CD4-positive, alpha-beta T cell (primary cell): ENCODE results near the gene MAGI1. TPM values are rescaled to one million over a fixed set of nuclear protein-coding genes. Genes with fewer than 3 reads are reported as not detected.

Experiments used
- ATAC-seq: fragments of 200-7000 bp; cut with Tn5 transposase; one replicate; pipeline ENCODE4 v1.10.0; 2022; ENCODE audit warnings: mild to moderate bottlenecking; ENCODE audit not compliant: poor library complexity
- CTCF ChIA-PET: fragments of 350-600 bp; sonication (Branson Sonifier 250); formaldehyde crosslinking; loops from one replicate; lab custom pipeline; 2021; ENCODE audit warnings: antibody characterized with exemption, inconsistent platforms; lab: Charles Lee
- POLR2A ChIA-PET: fragments of 350-600 bp; sonication (Branson Sonifier 250); formaldehyde crosslinking; loops from one replicate; lab custom pipeline; 2021; ENCODE audit warnings: antibody characterized with exemption, inconsistent platforms; lab: Charles Lee
- DNase-seq, 14 experiments: peaks; one replicate each; pipeline ENCODE4 v3.0.0-alpha.2; 2013 to 2020; ENCODE audit warnings: mixed read lengths in 2 of 14
- H3K27ac ChIP-seq, 2 donors: one replicate each; pipeline versions ENCODE4 v1.5.1 to v1.7.0; 2013; ENCODE audit warnings: low read length in 2 of 2, low read depth in 1 of 2, mild to moderate bottlenecking in 1 of 2
- H3K27me3 ChIP-seq, 2 experiments: 1 replicate in 1 of 2; 2 replicates in 1 of 2; pipeline versions ENCODE4 v1.6.1 to v1.7.0; 2013; ENCODE audit warnings: low read length in 2 of 2, control low read depth in 1 of 2, mild to moderate bottlenecking in 1 of 2, moderate library complexity in 1 of 2; ENCODE audit not compliant: insufficient read depth in 2 of 2, control insufficient read depth in 1 of 2
- H3K36me3 ChIP-seq: one replicate; pipeline ENCODE4 v1.6.1; 2013; ENCODE audit warnings: low read length, control low read depth; ENCODE audit not compliant: insufficient read depth
- H3K4me1 ChIP-seq: one replicate; pipeline ENCODE4 v1.6.1; 2013; ENCODE audit warnings: low read length, control low read depth; ENCODE audit not compliant: insufficient read depth
- H3K4me3 ChIP-seq: one replicate; pipeline ENCODE4 v1.5.1; 2013; ENCODE audit warnings: mild to moderate bottlenecking, low read length, moderate library complexity
- H3K9me3 ChIP-seq, 2 experiments: 1 replicate in 1 of 2; 2 replicates in 1 of 2; pipeline versions ENCODE4 v1.6.1 to v1.7.0; 2013; ENCODE audit warnings: low read length in 2 of 2, mild to moderate bottlenecking in 2 of 2, control low read depth in 1 of 2, moderate library complexity in 1 of 2; ENCODE audit not compliant: control insufficient read depth in 1 of 2, insufficient read depth in 1 of 2
- H3K27ac Mint-ChIP-seq: one replicate; pipeline ENCODE4 v1.8.0; 2020; ENCODE audit warnings: mixed read lengths
- H3K27me3 Mint-ChIP-seq: one replicate; pipeline ENCODE4 v1.8.0; 2021; ENCODE audit warnings: mixed read lengths
- H3K36me3 Mint-ChIP-seq: one replicate; pipeline ENCODE4 v1.8.0; 2021; ENCODE audit warnings: low read depth, mixed read lengths
- H3K4me1 Mint-ChIP-seq: one replicate; pipeline ENCODE4 v1.8.0; 2021; ENCODE audit warnings: low read depth, mixed read lengths
- H3K4me3 Mint-ChIP-seq: one replicate; pipeline ENCODE4 v1.8.0; 2020; ENCODE audit warnings: mild to moderate bottlenecking, mixed read lengths
- H3K9me3 Mint-ChIP-seq: one replicate; pipeline ENCODE4 v1.8.0; 2020; ENCODE audit warnings: mixed read lengths
- intact Hi-C, 2 experiments: fragments of 100-400 bp; cut with DNase I in 1 of 2; cut with micrococcal nuclease in 1 of 2; formaldehyde crosslinking; loops; one replicate each; pipeline versions ENCODE4 v1.15.1 to v1.9.0; 2023 to 2025; cut with DNase I, micrococcal nuclease
- total RNA-seq, 174 experiments: library from RNA in 2 of 174; stranded (reverse) in 2 of 174; gene quantifications; one replicate each; pipeline ENCODE4 v1.2.3 and lab custom pipeline; 2021 to 2026
- TF ChIP-seq, protein P1 (sequence below): fragments of 200-600 bp; IDR thresholded peaks from one replicate; pipeline ENCODE4 v1.8.0; 2022; ENCODE audit warnings: antibody characterized with exemption, mild to moderate bottlenecking

Gene MAGI1
- total RNA-seq, 2 experiments from 2014 or later, result not detected

DNA sequence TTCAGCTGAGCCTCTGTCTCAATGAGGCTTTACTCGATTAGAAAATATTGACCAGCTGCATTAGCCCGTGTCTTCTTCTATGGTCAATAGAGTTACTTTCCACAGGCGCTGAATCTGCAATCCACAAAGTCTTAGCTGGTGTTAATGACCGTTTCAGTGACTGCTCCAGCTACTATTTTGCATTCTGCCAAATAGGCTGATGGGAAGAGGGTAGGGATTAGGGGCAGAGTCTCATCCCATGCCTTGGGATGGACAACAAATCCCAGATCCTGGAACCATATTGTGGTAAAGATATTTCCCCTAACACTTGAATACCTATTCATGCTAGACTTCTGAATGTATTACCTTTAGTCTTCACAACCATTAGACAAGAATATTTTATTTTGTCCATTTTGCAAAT lies 29.5 kb upstream of the MAGI1 start:
- H3K27ac Mint-ChIP-seq, result no peak overlapping the region
- intact Hi-C loops, result no loop called here
- ATAC-seq (no peak), DNase-seq (no peak)
- no peak overlapping the region for H3K4me3 ChIP-seq
- H3K36me3 ChIP-seq, result no peaks in the 10 kb centered on the region
- no peak overlapping the region for H3K4me3 Mint-ChIP-seq
- H3K27me3 ChIP-seq, result no peaks in the 10 kb centered on the region
- no peak overlapping the region for H3K27ac ChIP-seq
- no peaks in the 10 kb centered on the region for H3K4me1 Mint-ChIP-seq
- H3K9me3 ChIP-seq, result peaks cover 0 to 9% of the 10 kb centered on the region in 2 experiments
- no peaks in the 10 kb centered on the region for H3K27me3 Mint-ChIP-seq
- H3K4me1 ChIP-seq, result no peaks in the 10 kb centered on the region
- POLR2A ChIA-PET, result no interaction called here
- H3K9me3 Mint-ChIP-seq, result peaks cover 5% of the 10 kb centered on the region
- CTCF ChIA-PET, result no interaction called here
- TF ChIP-seq, protein P1, sequence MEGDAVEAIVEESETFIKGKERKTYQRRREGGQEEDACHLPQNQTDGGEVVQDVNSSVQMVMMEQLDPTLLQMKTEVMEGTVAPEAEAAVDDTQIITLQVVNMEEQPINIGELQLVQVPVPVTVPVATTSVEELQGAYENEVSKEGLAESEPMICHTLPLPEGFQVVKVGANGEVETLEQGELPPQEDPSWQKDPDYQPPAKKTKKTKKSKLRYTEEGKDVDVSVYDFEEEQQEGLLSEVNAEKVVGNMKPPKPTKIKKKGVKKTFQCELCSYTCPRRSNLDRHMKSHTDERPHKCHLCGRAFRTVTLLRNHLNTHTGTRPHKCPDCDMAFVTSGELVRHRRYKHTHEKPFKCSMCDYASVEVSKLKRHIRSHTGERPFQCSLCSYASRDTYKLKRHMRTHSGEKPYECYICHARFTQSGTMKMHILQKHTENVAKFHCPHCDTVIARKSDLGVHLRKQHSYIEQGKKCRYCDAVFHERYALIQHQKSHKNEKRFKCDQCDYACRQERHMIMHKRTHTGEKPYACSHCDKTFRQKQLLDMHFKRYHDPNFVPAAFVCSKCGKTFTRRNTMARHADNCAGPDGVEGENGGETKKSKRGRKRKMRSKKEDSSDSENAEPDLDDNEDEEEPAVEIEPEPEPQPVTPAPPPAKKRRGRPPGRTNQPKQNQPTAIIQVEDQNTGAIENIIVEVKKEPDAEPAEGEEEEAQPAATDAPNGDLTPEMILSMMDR, result no peak
- H3K36me3 Mint-ChIP-seq, result no peaks in the 10 kb centered on the region

DNA sequence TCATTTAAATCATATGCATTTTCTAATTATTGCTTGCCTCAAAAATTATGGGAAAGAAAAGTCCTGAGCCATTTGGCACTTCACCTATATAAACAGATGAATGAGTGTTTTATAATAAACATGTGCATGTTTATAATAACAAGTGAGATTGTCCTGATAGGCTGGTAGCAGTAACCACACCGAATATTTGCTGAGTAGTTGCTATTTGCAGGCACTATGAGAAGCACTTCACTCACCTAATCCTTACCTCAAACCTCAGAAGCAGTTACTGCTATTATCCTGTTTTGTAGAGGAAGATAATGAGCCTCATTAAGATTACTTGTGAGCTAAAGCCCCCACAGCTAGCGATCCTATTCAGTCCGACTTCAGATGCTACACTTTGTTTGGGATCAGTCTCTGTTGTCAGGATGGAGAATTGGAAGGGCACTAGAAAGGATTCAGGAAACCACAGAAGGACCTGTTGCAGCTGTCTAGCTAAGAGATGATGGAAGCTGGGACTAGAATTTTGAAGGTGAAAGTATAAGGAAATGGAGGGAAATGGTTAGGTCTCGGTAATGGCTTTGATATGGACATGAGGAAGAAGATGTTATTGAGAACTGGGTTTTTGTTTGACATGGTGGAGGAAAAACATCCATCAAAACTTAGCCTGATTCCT lies 28.4 kb upstream of the MAGI1 start:
- ChIA-PET POLR2A (no interaction called here), CTCF (no interaction called here)

DNA sequence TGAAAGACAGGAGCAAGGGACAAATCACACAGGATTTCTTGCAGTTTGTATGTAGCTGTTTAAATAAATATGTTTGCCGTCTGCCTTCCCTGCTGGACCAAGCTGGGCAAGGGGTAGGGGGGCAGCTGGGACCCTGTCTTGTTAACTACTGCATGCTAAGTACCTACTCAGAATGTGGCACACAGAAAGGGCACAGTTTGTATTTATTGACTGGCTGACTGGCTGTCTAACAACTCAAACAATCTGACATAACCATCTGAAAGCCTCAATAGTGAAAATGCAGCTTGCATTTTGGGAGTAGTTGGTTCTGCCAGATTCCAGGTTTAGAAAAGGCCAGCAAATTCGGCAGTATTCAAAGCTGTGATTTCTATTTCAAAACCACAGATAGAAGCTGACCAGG lies 16.6 kb upstream of the MAGI1 start:
- TF ChIP-seq, protein P1, result no peak
- intact Hi-C loops, result no loop called here
- peaks cover 4% of the 10 kb centered on the region for H3K9me3 Mint-ChIP-seq
- no peak overlapping the region for H3K4me3 Mint-ChIP-seq
- H3K36me3 Mint-ChIP-seq, result no peaks in the 10 kb centered on the region
- H3K27me3 ChIP-seq, result no peaks in the 10 kb centered on the region
- H3K36me3 ChIP-seq, result no peaks in the 10 kb centered on the region
- no peak overlapping the region for H3K27ac Mint-ChIP-seq
- H3K4me3 ChIP-seq, result no peak overlapping the region
- H3K9me3 ChIP-seq, result no peaks in the 10 kb centered on the region
- no peaks in the 10 kb centered on the region for H3K4me1 Mint-ChIP-seq
- DNase-seq, result no peak
- no peak for ATAC-seq
- peaks cover 8% of the 10 kb centered on the region for H3K27me3 Mint-ChIP-seq
- POLR2A ChIA-PET, result no interaction called here
- no peaks in the 10 kb centered on the region for H3K4me1 ChIP-seq
- no peak overlapping the region for H3K27ac ChIP-seq
- CTCF ChIA-PET, result no interaction called here

More for the DNA sequence above, 28.4 kb upstream of the MAGI1 start:
- H3K27me3 ChIP-seq, result no peaks in the 10 kb centered on the region
- H3K4me3 Mint-ChIP-seq, result no peak overlapping the region
- H3K4me1 ChIP-seq, result no peaks in the 10 kb centered on the region
- H3K27me3 Mint-ChIP-seq, result no peaks in the 10 kb centered on the region
- intact Hi-C loops, result no loop called here
- H3K27ac ChIP-seq, result no peak overlapping the region
- peaks cover 3% of the 10 kb centered on the region for H3K9me3 Mint-ChIP-seq
- H3K27ac Mint-ChIP-seq, result no peak overlapping the region
- TF ChIP-seq, protein P1, result no peak
- H3K4me3 ChIP-seq, result no peak overlapping the region
- DNase-seq, result no peak
- H3K9me3 ChIP-seq, result peaks cover 0 to 9% of the 10 kb centered on the region in 2 experiments
- ATAC-seq, result no peak
- no peaks in the 10 kb centered on the region for H3K4me1 Mint-ChIP-seq
- no peaks in the 10 kb centered on the region for H3K36me3 ChIP-seq
- no peaks in the 10 kb centered on the region for H3K36me3 Mint-ChIP-seq
